HG02588 (cell line): ENCODE measurements around the gene SLC35F2.
A peak's percentile ranks its signal among the peaks of the same experiment; 100 is the strongest.
"Not testable (repeated sequence)": the region's sequence is repeated elsewhere in the genome, so short reads cannot be mapped to it uniquely, and the experiment has no call there.

Experiments
- ATAC-seq: cut with Tn5 transposase; IDR thresholded peaks from one replicate; pipeline ENCODE4 v1.9.1; 2021; ENCODE audit warnings: mild to moderate bottlenecking, moderate library complexity; ENCODE audit not compliant: unreplicated experiment

Gene SLC35F2

DNA sequence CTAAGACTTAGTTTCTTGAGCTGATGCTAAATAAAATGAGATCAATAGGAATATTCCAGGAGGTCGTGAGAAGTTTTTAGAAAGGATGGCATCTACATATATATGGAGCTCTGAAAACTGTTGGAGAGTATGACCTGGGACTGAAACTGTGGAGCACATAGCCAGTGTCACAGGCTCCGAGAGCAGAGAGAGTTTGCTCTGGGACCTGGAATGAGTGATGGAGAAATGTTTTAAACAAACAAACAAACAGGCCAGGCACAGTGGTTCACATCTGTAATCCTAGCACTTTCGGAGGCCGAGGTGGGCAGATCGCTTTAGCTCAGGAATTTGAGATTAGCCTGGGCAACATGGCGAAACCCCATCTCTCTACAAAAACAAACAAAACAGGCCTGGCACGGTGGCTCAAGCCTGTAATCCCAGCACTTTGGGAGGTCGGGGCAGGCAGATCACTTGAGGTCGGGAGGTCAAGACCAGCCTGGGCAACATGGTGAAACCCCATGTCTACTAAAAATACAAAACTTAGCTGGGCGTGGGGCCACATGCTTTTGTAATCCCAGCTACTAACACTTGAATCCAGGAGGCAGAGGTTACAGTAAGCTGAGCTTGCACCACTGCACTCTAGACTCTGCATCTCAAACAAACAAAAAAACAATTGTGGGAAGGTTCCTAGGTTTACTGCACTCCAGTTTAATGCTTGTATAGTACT, 67.1 kb downstream of the SLC35F2 start:
- ATAC-seq = no peak

DNA sequence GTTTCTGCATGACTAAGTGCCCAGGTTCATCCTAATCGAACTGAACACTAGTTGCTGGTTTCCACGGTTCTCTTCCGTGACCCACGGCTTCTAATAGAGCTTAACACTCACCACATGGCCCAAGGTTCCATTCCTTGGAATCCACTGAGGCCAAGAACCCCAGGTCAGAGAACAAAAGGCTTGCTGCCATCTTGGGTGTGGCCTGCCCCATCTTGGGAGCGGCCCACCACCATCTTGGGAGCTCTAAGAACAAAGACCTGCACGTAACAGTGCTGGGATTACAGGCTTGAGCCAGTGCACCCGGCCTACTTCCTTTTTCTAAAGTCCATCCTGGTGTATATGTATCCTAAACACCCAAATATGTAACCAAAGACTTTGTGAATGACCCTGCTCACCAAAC, 68.8 kb downstream of the SLC35F2 start:
- no peak for ATAC-seq

DNA sequence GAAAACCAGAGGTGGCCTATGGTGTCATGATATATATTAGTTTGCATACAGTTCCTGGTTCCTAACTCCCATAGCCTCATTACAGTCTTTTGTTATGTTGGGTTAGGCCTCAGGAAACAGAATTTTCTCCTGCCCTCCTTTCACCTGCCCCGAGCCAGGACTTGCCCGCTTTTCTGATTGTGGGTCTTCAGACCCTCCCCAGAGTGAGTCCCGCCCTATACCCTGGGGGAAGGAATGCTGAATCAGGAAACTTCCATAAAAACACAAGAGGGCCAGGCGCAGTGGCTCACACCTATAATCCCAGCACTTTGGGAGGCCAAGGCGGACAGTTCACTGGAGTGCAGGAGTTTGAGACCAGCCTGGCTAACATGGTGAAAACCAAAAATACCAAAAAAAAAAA, 70.9 kb downstream of the SLC35F2 start:
- no peak for ATAC-seq

DNA sequence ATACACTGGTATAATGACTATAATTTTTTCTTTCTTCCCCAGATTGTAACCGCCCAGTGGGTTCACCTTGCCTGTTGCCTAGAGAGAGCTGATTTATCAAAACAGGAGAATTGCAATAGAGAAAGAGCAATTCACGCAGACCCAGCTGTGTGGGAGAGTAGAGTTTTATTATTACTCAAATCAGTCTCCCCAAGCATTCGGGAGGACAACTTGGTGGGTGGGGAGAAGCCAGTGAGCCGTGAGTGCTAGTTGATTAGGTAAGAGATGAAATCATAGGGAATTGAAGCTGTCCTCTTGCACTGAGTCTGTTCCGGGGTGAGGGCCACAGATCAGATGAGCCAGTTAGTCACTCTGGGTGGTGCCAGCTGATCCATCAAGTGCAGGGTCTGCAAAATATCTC, 73.2 kb downstream of the SLC35F2 start:
- no peak for ATAC-seq

DNA sequence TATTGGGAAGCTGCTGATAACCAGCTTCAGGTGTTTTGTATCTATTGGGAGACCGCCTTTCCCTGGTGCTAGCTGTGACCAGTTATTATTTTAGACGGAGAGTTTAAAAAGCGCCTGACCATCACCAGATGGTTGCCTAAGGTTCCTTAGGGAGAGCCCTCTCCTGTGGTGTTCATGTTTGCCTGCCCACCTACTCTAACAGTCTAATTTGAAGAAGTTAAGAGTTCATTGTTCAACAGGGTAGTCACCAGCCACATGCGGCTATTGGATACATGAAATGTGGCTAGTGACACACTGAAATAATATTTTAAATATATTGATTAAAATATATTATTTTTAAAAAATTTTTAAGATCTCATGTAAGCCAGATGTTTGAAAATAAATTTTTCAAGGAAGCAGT, 75.5 kb downstream of the SLC35F2 start:
- ATAC-seq = no peak

DNA sequence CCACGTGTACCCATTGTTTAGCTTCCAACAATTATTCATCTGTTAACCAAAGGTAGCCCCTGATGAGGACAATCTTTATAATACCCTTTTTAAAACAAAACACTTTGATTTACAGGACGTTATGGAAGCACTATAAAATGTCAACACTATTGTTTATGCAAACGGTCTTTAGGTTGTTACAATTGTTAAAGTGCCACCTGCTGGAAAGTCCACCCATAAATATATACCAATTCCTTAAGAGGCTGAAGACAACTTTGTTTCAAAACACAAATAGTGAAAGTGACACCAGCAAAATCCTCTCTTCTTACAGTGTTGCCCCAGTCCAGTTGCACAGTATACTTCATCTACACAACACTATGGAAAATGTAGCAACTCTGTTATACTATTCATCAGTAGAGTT, 77.8 kb downstream of the SLC35F2 start:
- no peak for ATAC-seq

DNA sequence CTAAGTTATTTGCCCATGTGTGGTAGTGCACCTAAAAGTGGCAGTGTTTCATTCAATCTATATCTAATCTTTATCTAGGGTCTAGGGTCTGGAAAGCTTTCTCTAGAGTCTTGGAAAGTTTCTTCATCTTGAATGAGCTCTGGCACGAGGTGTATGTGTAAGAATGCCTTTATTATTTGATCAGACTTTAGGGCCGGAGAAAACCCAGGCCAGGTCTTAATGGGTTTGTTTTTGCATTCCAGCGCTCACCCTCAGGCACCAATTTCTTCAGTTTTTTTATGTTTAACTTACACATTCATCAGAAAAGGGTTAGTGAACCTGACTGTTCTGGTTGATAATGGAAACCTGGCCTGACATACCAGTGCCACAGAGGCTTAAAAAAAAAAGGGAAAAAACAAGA, 78.5 kb downstream of the SLC35F2 start:
- ATAC-seq = no peak

DNA sequence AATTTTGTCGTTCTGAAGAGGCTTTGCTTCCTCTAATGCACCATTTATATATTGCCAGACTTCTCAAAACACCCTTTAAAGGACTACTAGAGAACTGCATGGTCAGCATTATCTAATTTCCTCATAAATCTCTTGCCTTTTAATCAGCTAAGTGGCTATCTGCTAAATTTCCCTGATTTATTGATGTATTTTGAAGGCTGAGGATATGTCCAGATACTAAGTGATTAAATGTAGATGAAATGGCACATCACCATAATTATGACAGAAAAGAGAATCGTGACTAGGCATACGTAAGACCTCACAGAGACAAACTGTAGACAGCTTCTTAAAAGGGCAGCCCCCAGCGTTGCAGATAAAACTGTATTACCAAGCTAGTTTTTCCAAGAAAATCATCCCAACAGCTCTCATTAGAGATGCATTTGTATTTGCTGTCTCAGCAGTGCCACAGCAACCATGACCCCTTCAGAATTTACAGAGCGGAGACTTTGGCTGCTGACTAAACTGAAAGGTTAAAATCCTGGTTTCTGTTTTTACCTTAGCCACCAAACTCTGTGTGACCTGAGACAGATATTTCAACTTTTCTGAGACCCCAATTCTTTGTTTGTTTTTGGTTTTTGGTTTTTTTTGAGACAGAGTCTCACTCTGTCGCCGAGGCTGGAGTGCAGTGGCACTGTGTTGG, 79.6 kb downstream of the SLC35F2 start:
- no peak for ATAC-seq

DNA sequence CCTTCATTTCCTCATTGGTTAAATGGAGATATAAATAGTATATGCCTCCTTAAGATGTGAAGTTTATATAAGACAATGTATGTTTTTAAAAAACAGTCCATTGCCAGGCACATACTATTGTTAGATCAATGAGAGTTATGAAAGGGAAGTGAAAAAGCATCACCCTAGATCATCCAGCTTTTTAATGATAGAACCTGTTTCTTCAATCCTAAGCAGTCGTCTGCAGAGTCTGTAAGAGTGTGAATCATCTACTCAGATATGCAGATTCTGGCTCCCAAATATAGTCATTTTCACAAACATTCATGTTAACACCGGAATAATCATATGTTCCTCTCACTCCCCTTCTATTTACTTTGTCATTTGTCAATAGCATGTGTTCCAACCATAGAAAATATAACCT, 81.5 kb downstream of the SLC35F2 start:
- peak; percentile 58 for ATAC-seq

DNA sequence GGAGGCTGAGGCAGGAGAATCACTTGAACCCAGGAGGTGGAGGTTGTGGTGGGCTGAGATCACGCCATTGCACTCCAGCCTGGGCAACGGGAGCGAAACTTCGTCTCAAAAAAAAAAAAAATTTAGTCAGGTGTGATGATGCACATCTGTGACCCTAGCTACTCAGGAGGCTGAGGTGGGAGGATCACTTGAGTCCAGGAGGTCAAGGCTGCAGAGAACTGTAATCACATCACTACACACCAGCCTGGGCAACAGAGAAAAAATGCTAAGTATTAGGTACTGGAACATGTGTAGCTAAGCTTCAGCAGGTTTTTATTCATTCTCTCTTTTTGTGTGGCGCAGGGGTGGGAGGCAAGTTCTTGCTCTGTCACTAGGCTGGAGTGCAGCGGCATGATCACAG, 82.5 kb downstream of the SLC35F2 start:
- no peak for ATAC-seq

DNA sequence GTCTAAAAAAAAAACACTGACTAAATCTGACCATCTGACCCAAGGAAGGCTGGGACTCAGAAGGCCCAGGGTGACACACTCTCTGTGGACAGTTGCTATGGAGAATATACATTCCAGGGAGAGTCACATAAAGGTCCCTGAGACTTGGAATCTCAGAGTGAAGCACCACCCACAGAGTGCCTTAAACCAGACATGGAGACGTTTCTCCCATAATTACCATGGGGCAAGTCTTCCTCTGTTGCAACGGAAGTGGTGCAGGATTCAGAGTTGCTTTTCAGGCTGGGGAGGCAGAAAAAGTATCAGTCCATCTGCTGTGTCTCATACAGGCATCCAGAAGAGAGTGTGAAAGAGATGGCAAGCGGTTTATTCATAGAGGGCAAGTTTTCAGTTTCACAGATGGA, 88.0 kb downstream of the SLC35F2 start:
- ATAC-seq = no peak

DNA sequence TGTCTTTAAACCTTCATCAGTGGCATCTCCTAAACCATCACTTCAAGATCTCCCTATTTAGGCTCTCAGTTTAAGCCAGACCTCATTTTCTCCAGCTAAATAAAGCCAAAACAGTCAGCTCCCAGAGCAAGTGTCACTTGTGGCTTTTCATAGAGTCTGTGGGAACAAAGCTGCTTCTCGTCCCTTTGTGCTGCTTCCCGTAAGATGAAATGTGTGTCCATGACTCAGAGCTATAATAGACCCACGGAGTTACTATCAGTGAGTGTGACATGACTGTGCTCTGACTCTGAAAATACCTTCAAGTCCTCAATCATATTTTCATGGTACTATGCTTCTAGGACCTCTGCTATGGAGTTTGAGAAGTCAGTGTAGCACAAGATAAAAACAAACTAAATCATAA, 89.4 kb downstream of the SLC35F2 start:
- ATAC-seq = no peak

DNA sequence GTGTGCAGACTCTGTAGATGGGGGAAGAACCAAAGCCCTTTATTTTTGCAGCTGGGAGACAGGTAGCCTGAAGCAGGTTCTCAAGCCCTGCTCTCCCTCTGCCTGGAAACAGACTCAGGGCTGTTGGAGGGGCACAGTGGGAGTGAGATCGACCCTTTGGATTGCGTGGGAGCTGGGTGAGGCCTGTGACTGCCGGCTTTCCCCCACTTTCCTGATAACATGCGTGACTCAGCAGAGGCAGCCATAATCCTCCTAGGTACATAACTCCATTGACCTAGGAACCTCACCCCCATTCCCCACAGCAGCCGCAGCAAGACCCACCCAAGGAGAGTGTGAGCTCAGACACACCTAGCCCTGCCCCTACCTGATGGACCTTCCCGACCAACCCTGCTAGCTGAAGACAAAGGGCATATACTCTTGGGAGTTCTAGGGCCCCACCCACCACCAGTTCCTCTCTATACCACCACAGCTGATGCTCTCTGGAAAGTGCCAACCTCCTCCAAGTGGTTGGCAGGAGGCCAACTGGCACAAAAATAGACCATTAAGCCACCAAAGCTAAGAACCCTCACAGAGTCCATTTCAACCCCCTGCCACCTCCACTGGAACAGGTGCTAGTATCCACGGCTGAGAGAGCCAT, 99.8 kb downstream of the SLC35F2 start:
- not testable (repeated sequence) for ATAC-seq

DNA sequence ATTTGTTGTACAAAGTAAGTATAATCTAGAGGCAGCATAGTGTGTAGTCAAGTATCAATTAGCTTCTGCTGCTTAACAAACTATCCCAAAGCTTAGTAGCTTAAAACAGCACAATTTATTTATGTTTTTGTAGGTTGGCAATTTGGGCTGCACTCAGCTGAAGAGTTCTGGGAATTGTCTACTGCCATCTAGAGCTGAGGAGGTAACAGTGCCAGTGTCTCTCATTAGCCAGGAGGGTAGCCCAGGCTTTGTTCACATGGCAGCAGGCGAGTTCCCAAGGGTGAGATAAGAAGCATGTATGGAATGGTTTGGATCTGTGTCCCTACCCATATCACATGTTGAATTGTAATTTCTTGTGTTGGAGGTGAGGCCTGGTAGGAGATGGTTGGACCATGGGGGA, 100.9 kb downstream of the SLC35F2 start:
- ATAC-seq = no peak

DNA sequence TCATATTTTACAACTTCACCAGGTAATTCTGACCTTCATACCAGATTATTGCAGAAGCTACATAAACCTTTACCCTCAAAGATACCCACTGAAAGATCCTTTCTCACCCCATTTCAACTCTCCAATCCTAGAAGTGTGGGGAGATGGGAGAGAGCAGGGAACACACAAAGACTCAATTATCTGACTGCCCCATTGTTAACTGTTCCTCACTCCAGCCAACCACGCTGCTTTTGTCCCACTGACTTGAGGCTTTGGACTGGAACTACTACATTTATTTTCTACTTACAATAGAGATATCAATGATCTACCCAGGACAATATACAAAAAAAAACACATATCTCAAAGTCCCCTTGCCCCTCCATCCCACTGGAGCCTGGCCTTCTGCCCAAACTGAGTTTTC, 102.0 kb downstream of the SLC35F2 start:
- no peak for ATAC-seq

DNA sequence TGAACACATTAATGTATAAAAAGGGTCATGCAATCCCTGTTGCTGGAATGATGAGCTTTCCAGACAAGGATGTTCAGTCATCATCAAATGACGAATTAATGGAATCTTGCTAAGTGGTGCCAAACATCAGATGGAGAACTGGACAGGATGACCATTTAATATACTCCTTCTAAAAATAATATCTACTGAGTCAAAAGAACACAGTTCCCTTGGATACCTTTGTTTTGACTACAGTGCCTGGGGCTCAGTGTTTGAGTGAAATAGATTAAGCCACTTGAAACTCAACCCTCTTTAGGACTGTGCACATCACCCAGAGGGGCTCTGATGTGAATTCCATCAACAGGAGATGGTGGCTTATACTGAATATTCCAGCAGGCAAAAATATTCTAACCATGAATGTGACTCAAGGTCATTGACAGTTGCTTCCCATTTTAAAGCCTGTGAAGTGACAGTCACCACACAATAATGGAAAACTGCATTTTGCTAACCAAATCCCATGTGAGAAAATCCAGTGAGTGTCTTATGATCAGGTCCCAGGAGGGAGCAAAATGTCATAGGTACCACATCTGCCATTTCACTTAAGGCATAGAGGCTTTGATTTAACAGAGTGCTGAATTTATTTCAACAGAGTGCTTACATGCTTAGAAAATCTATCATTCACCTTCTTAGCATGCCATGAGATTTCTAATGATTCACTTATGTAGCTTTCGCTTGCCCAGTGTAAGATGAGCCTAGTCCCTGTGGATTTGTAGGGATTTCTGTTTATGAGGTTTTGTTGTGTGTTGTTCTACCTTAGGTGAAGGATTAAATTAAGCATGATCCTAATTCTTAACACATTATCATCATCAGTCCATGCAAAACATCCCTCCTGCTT, 105.4 kb downstream of the SLC35F2 start:
- no peak for ATAC-seq

DNA sequence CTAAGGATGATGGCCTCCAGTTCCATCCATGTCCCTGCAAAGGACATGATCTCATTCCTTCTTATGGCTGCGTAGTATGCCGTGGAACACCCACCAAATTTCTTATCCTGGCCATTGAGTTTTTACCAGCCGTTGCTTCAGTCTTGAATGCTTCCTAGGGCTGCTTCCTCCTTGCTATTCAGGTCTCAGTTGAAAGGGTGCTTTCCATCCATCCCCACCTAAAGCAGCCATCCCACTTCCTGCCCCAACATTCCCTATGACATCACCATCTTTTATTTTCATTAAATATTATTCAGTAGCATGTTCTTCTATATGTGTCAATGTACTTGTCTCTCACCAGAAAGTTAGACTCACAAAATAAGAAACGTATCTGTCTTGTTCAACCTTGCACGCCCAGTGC, 106.1 kb downstream of the SLC35F2 start:
- ATAC-seq = no peak

DNA sequence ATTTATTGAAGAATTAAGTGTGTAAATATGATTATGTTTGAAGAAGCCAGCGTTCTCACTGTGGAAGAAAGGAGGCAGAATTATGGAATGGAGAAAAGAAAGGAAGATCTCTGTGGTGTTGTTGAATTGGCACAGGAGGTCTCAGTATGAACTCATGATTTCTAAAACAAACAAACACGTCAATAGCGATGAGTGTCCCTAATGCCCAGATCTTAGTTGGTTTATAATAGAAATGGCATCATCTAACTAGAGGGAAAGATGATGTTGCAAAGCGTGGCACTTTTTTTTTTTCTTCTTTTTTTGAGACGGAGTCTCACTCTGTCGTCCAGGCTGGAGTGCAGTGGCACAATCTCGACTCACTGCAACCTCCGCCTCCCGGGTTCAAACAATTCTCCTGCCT, 107.5 kb downstream of the SLC35F2 start:
- ATAC-seq = no peak

DNA sequence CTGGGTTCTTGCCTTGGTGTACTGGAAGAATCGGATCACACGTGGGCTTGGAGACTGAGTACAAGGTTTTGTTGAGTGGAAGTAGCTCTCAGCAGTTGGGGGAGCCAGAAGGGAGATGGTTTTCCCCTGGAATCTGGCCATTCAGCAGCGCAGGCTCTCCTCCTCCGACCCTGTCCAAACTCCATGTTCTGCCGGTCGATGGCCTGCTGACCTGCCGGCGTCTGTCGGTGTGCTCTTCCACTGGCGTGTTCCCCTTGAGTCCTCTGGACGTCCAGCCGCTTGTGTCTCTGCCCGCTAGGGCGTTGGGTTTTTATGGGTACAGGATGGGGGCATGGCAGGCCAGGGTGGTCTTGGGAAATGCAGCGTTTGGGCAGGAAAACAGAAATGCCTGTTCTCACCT, 108.3 kb downstream of the SLC35F2 start:
- no peak for ATAC-seq

DNA sequence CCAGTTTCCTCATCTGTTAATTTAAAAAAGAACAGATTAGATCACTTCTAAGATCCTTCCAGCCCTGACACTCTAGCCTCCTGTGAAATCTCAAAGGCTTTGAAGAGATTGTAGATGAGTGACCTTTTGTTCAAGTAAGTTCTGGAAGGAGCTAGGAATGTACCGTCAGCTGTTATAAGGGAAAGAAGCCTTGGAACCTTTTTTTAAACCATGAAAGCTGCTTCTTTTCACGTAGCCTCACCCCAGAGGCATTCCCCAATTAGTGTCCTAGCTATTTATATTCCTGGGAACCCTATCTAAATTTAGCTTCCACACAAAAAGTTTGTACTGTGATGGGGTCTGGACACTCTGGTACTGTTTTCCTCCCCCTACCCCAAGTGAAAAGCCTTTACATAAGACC, 111.0 kb downstream of the SLC35F2 start:
- ATAC-seq = no peak

DNA sequence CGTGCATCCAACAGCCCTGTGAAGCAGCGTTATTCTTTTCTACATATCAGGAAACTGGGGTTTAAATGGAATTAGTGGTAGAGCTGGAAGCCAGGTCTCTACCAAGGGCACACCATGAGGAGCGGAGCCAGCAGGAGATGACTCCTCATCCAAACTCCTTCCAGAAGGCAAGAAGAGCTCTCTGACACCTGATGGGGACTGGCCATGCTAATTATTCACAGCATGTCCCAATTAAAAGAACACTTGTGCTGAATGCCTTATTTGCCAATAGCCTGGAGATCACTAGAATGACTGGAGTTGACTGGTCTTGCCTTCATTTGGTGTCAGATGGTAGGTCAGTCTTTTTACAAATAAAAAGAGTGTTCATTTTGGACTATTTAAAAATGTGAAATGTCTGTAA, 113.9 kb downstream of the SLC35F2 start:
- ATAC-seq = no peak
